ENCODE results near the gene RRP12.

- TF ChIP-seq CTCF (IDR thresholded peaks at IDR 0.05; ENCODE audit: extremely low read depth in 1 of 2, insufficient read depth in 1 of 2, low read depth in 1 of 2, low read length in 2 of 2) (no peak), MAX (IDR thresholded peaks at IDR 0.05; ENCODE audit: insufficient read depth, insufficient read length) (peak; percentile 87), POLR2A (IDR thresholded peaks at IDR 0.05; ENCODE audit: low read depth, low read length) (peak; percentile 56), POLR2AphosphoS5 (IDR thresholded peaks at IDR 0.05; ENCODE audit: insufficient read depth, low read depth, low read length) (peak; percentile 69), EZH2 (IDR thresholded peaks at IDR 0.05; ENCODE audit: borderline replicate concordance, low read depth, low read length, severe bottlenecking) (no peak), JUN (IDR thresholded peaks at IDR 0.05; ENCODE audit: borderline replicate concordance, insufficient read depth, insufficient read length, low read depth) (no peak), MYC (IDR thresholded peaks at IDR 0.05; ENCODE audit: low read depth, low read length) (peak; percentile 32)
Observed at GRCh38 chr10:97334370-97335175, 66.6 kb downstream of the RRP12 start, which contains the start of gene FRAT2.

Measured in endothelial cell of umbilical vein (primary cell).